SHP77 (cell line): ENCODE measurements around the gene FSTL4.
A peak's percentile ranks its signal among the peaks of the same experiment; 100 is the strongest.

Source experiments
- DNase-seq, 2 experiments: peaks; one replicate each; lab custom pipeline; 2025; lab: John Stamatoyannopoulos, UW

Gene FSTL4

GRCh38 chr5:133478199-133478985, 133.9 kb downstream of the FSTL4 start:
- DNase-seq = no peak

- DNase-seq = no peak
These were observed 136.4 kb downstream of the FSTL4 start for GRCh38 chr5:133475986-133476385.

- no peak for DNase-seq
These were observed 137.3 kb downstream of the FSTL4 start for GRCh38 chr5:133474851-133475590.

- DNase-seq = no peak
These were observed 139.1 kb downstream of the FSTL4 start for GRCh38 chr5:133473291-133473690.

GRCh38 chr5:133472829-133473228, 139.5 kb downstream of the FSTL4 start:
- no peak for DNase-seq

GRCh38 chr5:133471699-133472098, 140.6 kb downstream of the FSTL4 start:
- DNase-seq = no peak

GRCh38 chr5:133470841-133471240, 141.5 kb downstream of the FSTL4 start:
- no peak for DNase-seq

- DNase-seq = no peak
These were observed 142.5 kb downstream of the FSTL4 start for GRCh38 chr5:133469846-133470245.

- no peak for DNase-seq
These were observed 143.1 kb downstream of the FSTL4 start for GRCh38 chr5:133469252-133469651.

GRCh38 chr5:133468596-133468995, 143.7 kb downstream of the FSTL4 start:
- no peak for DNase-seq

GRCh38 chr5:133467826-133468463, 144.4 kb downstream of the FSTL4 start:
- no peak for DNase-seq

- no peak for DNase-seq
These were observed 145.0 kb downstream of the FSTL4 start for GRCh38 chr5:133467335-133467779.

- no peak for DNase-seq
These were observed 145.6 kb downstream of the FSTL4 start for GRCh38 chr5:133466556-133467334.

- DNase-seq = no peak
These were observed 148.3 kb downstream of the FSTL4 start for GRCh38 chr5:133464013-133464412.

GRCh38 chr5:133461796-133462516, 150.4 kb downstream of the FSTL4 start:
- DNase-seq = no peak

GRCh38 chr5:133460172-133460758, 152.1 kb downstream of the FSTL4 start:
- peak in 1 of 2 experiments; percentile 1 for DNase-seq

GRCh38 chr5:133459474-133460160, 152.7 kb downstream of the FSTL4 start:
- DNase-seq = no peak

GRCh38 chr5:133458435-133458834, 153.9 kb downstream of the FSTL4 start:
- DNase-seq = no peak

- DNase-seq = no peak
These were observed 154.6 kb downstream of the FSTL4 start for GRCh38 chr5:133457439-133458355.
